IMR-90 (cell line): ENCODE measurements around the gene TWIST2.

ENCODE experiments used
- POLR2A ChIP-seq: IDR thresholded peaks from 2 replicates; pipeline ENCODE4 v1.6.1; 2012; ENCODE audit warnings: mild to moderate bottlenecking, low read depth, low read length
- SMC3 ChIP-seq: fragments of 150-350 bp; IDR thresholded peaks from 2 replicates; pipeline ENCODE4 v1.6.1; 2016; ENCODE audit warnings: low read depth, mild to moderate bottlenecking, antibody characterized with exemption, low read length, moderate library complexity
- TF ChIP-seq, protein P1 (sequence below): conservative IDR thresholded peaks from 2 replicates; pipeline ENCODE4 v1.5.1; 2012; ENCODE audit warnings: mild to moderate bottlenecking, low read depth, low read length, improper control_type of control experiment
- TF ChIP-seq, protein P2 (sequence below): fragments of 150-350 bp; IDR thresholded peaks from 2 replicates; pipeline ENCODE4 v1.6.1; 2017; ENCODE audit warnings: mild to moderate bottlenecking, antibody characterized with exemption, low read length, low read depth

DNA sequence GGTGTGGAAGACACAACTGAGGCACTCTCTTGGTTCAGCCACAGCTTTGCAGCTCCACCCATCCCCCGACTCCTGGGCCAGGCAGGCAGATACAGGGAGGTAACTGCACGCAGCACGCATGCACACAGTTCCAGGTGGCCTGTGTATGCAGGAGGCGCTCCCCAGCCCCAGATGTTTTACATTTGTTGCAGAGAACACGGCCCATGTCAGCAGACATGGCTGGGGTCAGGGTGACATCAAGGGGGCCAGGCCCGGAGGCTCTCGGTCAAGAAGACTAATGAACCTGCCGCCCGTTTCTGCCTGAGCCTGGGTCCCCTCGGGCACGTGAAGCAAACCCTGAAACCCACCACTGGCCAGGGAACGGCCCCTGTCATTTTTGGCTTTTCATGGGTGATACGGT lies 57.3 kb downstream of the TWIST2 start:
- TF ChIP-seq SMC3 (no peak), POLR2A (no peak)
- TF ChIP-seq, protein P1, sequence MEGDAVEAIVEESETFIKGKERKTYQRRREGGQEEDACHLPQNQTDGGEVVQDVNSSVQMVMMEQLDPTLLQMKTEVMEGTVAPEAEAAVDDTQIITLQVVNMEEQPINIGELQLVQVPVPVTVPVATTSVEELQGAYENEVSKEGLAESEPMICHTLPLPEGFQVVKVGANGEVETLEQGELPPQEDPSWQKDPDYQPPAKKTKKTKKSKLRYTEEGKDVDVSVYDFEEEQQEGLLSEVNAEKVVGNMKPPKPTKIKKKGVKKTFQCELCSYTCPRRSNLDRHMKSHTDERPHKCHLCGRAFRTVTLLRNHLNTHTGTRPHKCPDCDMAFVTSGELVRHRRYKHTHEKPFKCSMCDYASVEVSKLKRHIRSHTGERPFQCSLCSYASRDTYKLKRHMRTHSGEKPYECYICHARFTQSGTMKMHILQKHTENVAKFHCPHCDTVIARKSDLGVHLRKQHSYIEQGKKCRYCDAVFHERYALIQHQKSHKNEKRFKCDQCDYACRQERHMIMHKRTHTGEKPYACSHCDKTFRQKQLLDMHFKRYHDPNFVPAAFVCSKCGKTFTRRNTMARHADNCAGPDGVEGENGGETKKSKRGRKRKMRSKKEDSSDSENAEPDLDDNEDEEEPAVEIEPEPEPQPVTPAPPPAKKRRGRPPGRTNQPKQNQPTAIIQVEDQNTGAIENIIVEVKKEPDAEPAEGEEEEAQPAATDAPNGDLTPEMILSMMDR: no peak
- TF ChIP-seq, protein P2, sequence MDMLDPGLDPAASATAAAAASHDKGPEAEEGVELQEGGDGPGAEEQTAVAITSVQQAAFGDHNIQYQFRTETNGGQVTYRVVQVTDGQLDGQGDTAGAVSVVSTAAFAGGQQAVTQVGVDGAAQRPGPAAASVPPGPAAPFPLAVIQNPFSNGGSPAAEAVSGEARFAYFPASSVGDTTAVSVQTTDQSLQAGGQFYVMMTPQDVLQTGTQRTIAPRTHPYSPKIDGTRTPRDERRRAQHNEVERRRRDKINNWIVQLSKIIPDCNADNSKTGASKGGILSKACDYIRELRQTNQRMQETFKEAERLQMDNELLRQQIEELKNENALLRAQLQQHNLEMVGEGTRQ: no peak
